RWPE2 (cell line): ENCODE data around the gene LHFPL2.

ENCODE experiments used
- ATAC-seq: fragments of 200-7000 bp; cut with Tn5 transposase; 3 replicates; pipeline ENCODE4 v1.9.1; 2021; ENCODE audit warnings: low read depth
- DNase-seq: peaks from one replicate; pipeline ENCODE4 v3.0.0-alpha.2; 2020; ENCODE audit warnings: low spot score
- H3K27ac ChIP-seq: fragments of 450-650 bp; 2 replicates; pipeline ENCODE4 v1.5.1; 2017; ENCODE audit warnings: mild to moderate bottlenecking; ENCODE audit not compliant: poor library complexity, severe bottlenecking
- H3K27me3 ChIP-seq: fragments of 250-450 bp; sonication (Bioruptor Pico); 2 replicates; pipeline ENCODE4 v1.5.1; 2021; ENCODE audit warnings: mild to moderate bottlenecking, moderate library complexity; ENCODE audit not compliant: insufficient read depth, poor library complexity, severe bottlenecking
- H3K36me3 ChIP-seq: fragments of 250-450 bp; sonication (Bioruptor Pico); 2 replicates; pipeline ENCODE4 v1.5.1; 2020; ENCODE audit warnings: low read depth, mild to moderate bottlenecking, moderate library complexity
- H3K4me1 ChIP-seq: fragments of 250-450 bp; sonication (Bioruptor Pico); 2 replicates; pipeline ENCODE4 v1.5.1; 2021; ENCODE audit warnings: mild to moderate bottlenecking, moderate library complexity; ENCODE audit not compliant: insufficient read depth, poor library complexity, severe bottlenecking
- H3K4me3 ChIP-seq: fragments of 250-450 bp; sonication (Bioruptor Pico); 2 replicates; pipeline ENCODE4 v1.5.1; 2021; ENCODE audit warnings: mild to moderate bottlenecking, moderate library complexity; ENCODE audit not compliant: severe bottlenecking
- H3K9me3 ChIP-seq: fragments of 250-450 bp; sonication (Bioruptor Pico); 2 replicates; pipeline ENCODE4 v1.5.1; 2021; ENCODE audit warnings: mild to moderate bottlenecking, moderate library complexity; ENCODE audit not compliant: severe bottlenecking
- CTCF ChIP-seq: fragments of 450-650 bp; IDR thresholded peaks from one replicate; pipeline ENCODE4 v1.5.1; 2017; ENCODE audit warnings: mild to moderate bottlenecking, moderate library complexity; ENCODE audit not compliant: poor library complexity, severe bottlenecking

Gene LHFPL2

GRCh38 chr5:78601559-78602314, 46.8 kb downstream of the LHFPL2 start:
- Histone ChIP-seq H3K9me3 (no peaks in the 10 kb centered on the region), H3K27me3 (no peaks in the 10 kb centered on the region), H3K36me3 (peaks cover 33% of the 10 kb centered on the region), H3K27ac (peak overlapping the region; percentile 10), H3K4me1 (peaks cover 74% of the 10 kb centered on the region), H3K4me3 (no peak overlapping the region)
- ATAC-seq, result no peak
- no peak for TF ChIP-seq CTCF
- DNase-seq, result no peak

GRCh38 chr5:78600687-78601414, 47.7 kb downstream of the LHFPL2 start:
- peaks cover 75% of the 10 kb centered on the region for H3K4me1 ChIP-seq
- peak; percentile 14; the same call in 1 of the 3 replicates for ATAC-seq
- H3K36me3 ChIP-seq, result peaks cover 29% of the 10 kb centered on the region
- no peaks in the 10 kb centered on the region for H3K9me3 ChIP-seq
- DNase-seq, result no peak
- H3K27me3 ChIP-seq, result no peaks in the 10 kb centered on the region
- peak overlapping the region; percentile 10 for H3K27ac ChIP-seq
- H3K4me3 ChIP-seq, result no peak overlapping the region
- no peak for TF ChIP-seq CTCF

GRCh38 chr5:78598973-78599372, 49.6 kb downstream of the LHFPL2 start:
- Histone ChIP-seq H3K27me3 (no peaks in the 10 kb centered on the region), H3K9me3 (no peaks in the 10 kb centered on the region), H3K4me1 (peaks cover 80% of the 10 kb centered on the region), H3K4me3 (no peak overlapping the region), H3K36me3 (peaks cover 16% of the 10 kb centered on the region), H3K27ac (peak overlapping the region; percentile 75)
- ATAC-seq (no peak), DNase-seq (no peak)
- TF ChIP-seq CTCF, result no peak

GRCh38 chr5:78597974-78598371, 50.6 kb downstream of the LHFPL2 start:
- H3K27me3 ChIP-seq, result no peaks in the 10 kb centered on the region
- DNase-seq (no peak), ATAC-seq (peak; percentile 18; the same call in 1 of the 3 replicates)
- no peak for TF ChIP-seq CTCF
- no peak overlapping the region for H3K4me3 ChIP-seq
- peak overlapping the region; percentile 75 for H3K27ac ChIP-seq
- H3K36me3 ChIP-seq, result peaks cover 7% of the 10 kb centered on the region
- peaks cover 72% of the 10 kb centered on the region for H3K4me1 ChIP-seq
- H3K9me3 ChIP-seq, result no peaks in the 10 kb centered on the region
